SK-N-SH treated with all-trans-retinoic acid at 6 μM for 48 hours (cell line): ENCODE measurements around the gene NAE1.

Experiments
- ESRRG ChIP-seq: fragments of 250-450 bp; sonication (Bioruptor Pico); IDR thresholded peaks from 2 replicates; pipeline ENCODE4 v1.6.1; 2021; ENCODE audit warnings: mild to moderate bottlenecking
- ZNF565 ChIP-seq: fragments of 450-650 bp; formaldehyde crosslinking; conservative IDR thresholded peaks from 2 replicates; pipeline ENCODE4 v1.5.0; 2020; ENCODE audit warnings: low read depth, mild to moderate bottlenecking, moderate library complexity

GRCh38 chr16:66849549-66849948 is 18.8 kb upstream of the NAE1 start:
- no peak for TF ChIP-seq ZNF565
- no peak for TF ChIP-seq ESRRG (CRISPR knock-in tag)
